DND-41 (cell line): Measurements from ENCODE around the gene LCN9.

Source experiments
- ATAC-seq: fragments of 200-7000 bp; cut with Tn5 transposase; 3 replicates; pipeline ENCODE4 v1.9.1; 2021; ENCODE audit warnings: low read depth; ENCODE audit not compliant: insufficient read depth
- DNase-seq: peaks from one replicate; pipeline ENCODE4 v3.0.0-alpha.2; 2020
- H2AFZ ChIP-seq: 2 replicates; pipeline ENCODE4 v1.6.0; 2012; ENCODE audit warnings: low read depth, low read length
- H3K27ac ChIP-seq: 2 replicates; pipeline ENCODE4 v1.5.1; 2012; ENCODE audit warnings: low read length, inconsistent platforms
- H3K27me3 ChIP-seq: fragments of 200-600 bp; sonication (generic); 2 replicates; pipeline ENCODE4 v1.6.0; 2012; ENCODE audit warnings: low read length, mild to moderate bottlenecking, inconsistent platforms; ENCODE audit not compliant: insufficient read depth, poor library complexity
- H3K36me3 ChIP-seq: 2 replicates; pipeline ENCODE4 v1.5.1; 2012; ENCODE audit warnings: low read length, inconsistent platforms; ENCODE audit not compliant: insufficient read depth
- H3K4me1 ChIP-seq: 2 replicates; pipeline ENCODE4 v1.5.1; 2012; ENCODE audit warnings: mild to moderate bottlenecking, low read length; ENCODE audit not compliant: insufficient read depth
- H3K4me2 ChIP-seq: 2 replicates; pipeline ENCODE4 v1.6.0; 2012; ENCODE audit warnings: mild to moderate bottlenecking, moderate library complexity, low read length, inconsistent platforms; ENCODE audit not compliant: insufficient read depth
- H3K4me3 ChIP-seq, 2 experiments: fragments of 200-600 bp in 1 of 2; shearing (Covaris generic) in 1 of 2; 2 replicates each; pipeline ENCODE4 v1.5.1; 2012 to 2016; ENCODE audit warnings: inconsistent platforms in 2 of 2, low read length in 2 of 2, mild to moderate bottlenecking in 2 of 2, low read depth in 1 of 2, moderate library complexity in 1 of 2
- H3K79me2 ChIP-seq: 2 replicates; pipeline ENCODE4 v1.6.0; 2012; ENCODE audit warnings: low read length, inconsistent platforms; ENCODE audit not compliant: insufficient read depth
- H3K9ac ChIP-seq: 2 replicates; pipeline ENCODE4 v1.6.0; 2012; ENCODE audit warnings: low read depth, mild to moderate bottlenecking, inconsistent platforms, low read length, moderate library complexity
- H3K9me3 ChIP-seq: 2 replicates; pipeline ENCODE4 v1.5.1; 2012; ENCODE audit warnings: low read length, moderate library complexity, mild to moderate bottlenecking, inconsistent platforms; ENCODE audit not compliant: insufficient read depth, severe bottlenecking
- H4K20me1 ChIP-seq: 2 replicates; pipeline ENCODE4 v1.6.0; 2012; ENCODE audit warnings: low read length; ENCODE audit not compliant: insufficient read depth
- CTCF ChIP-seq: IDR thresholded peaks from 2 replicates; pipeline ENCODE4 v1.5.1; 2012; ENCODE audit warnings: borderline replicate concordance, low read length, moderate library complexity, mild to moderate bottlenecking; ENCODE audit not compliant: poor library complexity, severe bottlenecking; ENCODE audit errors: extremely low read depth
- EZH2 ChIP-seq: IDR thresholded peaks from 3 replicates; pipeline ENCODE4 v1.6.1; 2012; ENCODE audit warnings: borderline replicate concordance, low read depth, mild to moderate bottlenecking, moderate library complexity, low read length, inconsistent platforms; ENCODE audit not compliant: severe bottlenecking

The LCN9 gene

DNA sequence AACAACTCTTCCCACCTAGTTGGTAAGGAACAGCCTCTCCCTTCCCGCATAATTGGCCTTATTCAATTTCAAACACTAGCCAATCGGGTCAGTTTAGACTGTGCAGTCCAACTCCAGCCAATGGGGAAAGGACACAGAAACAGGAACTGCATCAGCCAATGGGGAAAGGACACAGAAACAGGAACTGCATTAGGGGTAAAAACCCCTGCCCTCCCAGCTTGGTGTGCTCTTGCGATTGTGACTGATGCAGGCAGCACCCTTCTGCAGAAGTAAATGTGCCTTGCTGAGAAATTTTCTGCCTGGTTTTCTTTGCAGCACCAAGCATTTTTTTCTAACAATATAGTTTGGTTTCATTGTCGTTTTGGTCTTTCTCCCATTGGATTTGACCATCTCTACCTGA, 15.2 kb upstream of the LCN9 start:
- H2AFZ ChIP-seq, result no peak overlapping the region
- no peaks in the 10 kb centered on the region for H3K36me3 ChIP-seq
- no peak overlapping the region for H3K27ac ChIP-seq
- no peak for TF ChIP-seq EZH2
- TF ChIP-seq CTCF, result no peak
- H3K79me2 ChIP-seq, result no peaks in the 10 kb centered on the region
- H3K4me3 ChIP-seq, result no peak overlapping the region
- peaks cover 26% of the 10 kb centered on the region for H3K9me3 ChIP-seq
- ATAC-seq (no peak), DNase-seq (no peak)
- H3K4me2 ChIP-seq, result no peak overlapping the region
- H4K20me1 ChIP-seq, result no peaks in the 10 kb centered on the region
- no peaks in the 10 kb centered on the region for H3K4me1 ChIP-seq
- no peaks in the 10 kb centered on the region for H3K27me3 ChIP-seq
- H3K9ac ChIP-seq, result no peak overlapping the region

DNA sequence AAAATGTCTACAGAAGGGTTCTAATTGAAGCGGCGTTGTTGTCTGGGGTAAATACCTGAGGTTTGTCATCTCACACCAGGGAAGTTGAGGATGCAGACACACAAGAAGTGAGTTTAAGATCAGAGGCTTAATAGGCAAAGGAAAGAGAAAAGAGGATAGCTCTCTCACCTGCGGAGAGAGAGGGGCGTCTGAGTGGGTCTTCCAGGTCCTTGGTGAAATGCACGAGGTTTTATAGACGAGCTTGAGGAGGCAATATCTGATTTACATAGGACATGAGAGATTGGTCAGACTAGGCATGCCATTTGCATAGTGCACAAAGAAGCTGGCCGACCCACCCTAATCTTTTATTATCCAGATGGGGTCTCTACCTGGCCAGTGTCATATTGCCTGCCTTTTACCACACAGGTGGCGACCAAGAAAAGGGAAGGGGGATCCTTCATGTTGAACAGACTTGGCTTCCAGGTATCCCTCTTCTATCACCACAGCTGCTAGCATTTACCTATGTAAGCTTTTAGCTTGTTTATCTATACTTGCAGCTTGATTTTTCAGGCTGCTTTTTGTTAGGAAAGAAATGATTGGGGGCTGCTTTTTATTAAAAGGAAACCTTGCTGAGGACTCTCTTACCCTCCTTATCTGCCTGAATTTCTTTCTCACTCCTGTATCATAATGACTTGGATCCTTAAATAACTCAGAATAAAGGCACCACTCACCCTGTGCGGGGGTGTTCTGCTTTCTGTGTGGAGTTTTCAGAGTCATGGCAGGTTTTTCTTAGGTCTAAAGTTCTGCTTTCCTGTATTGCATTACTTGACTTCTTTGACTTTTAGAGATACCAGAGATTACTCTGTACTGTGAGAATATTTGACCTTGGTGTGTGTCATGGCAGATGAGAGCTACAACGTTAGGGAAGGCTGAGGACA, 14.4 kb upstream of the LCN9 start:
- TF ChIP-seq CTCF, result no peak

DNA sequence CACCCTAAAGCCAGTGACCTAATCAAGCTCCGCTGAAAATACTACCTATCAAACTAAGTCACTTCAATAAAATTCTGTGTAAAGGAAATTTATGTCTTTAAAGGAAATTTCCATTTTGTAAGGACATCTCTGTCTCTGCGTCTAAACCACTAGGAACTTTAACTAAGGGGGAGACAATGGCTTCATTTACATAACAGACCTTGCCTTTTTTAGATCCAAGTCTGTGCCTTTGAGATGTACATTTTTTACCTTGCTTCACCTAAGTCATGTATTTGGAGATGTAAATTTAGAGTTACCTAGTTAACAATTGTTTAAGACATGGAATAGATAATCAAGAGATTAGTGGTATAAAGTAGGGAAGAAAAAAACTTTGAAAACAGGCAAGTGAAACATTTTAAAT, 13.6 kb upstream of the LCN9 start:
- Histone ChIP-seq H3K4me3 (no peak overlapping the region), H3K4me1 (no peaks in the 10 kb centered on the region), H3K27me3 (no peaks in the 10 kb centered on the region), H3K9ac (no peak overlapping the region), H3K36me3 (no peaks in the 10 kb centered on the region), H2AFZ (no peak overlapping the region), H3K79me2 (no peaks in the 10 kb centered on the region), H3K9me3 (peaks cover 28% of the 10 kb centered on the region), H3K4me2 (no peak overlapping the region), H3K27ac (no peak overlapping the region), H4K20me1 (no peaks in the 10 kb centered on the region)
- DNase-seq, result no peak
- TF ChIP-seq CTCF, result no peak
- no peak for TF ChIP-seq EZH2
- no peak for ATAC-seq

More for the DNA sequence above, 14.4 kb upstream of the LCN9 start:
- H3K9me3 ChIP-seq, result peaks cover 28% of the 10 kb centered on the region
- no peaks in the 10 kb centered on the region for H3K4me1 ChIP-seq
- no peaks in the 10 kb centered on the region for H4K20me1 ChIP-seq
- H3K9ac ChIP-seq, result no peak overlapping the region
- H3K27ac ChIP-seq, result no peak overlapping the region
- no peaks in the 10 kb centered on the region for H3K27me3 ChIP-seq
- no peaks in the 10 kb centered on the region for H3K36me3 ChIP-seq
- ATAC-seq (no peak), DNase-seq (no peak)
- H2AFZ ChIP-seq, result no peak overlapping the region
- no peak overlapping the region for H3K4me2 ChIP-seq
- no peak overlapping the region for H3K4me3 ChIP-seq
- no peaks in the 10 kb centered on the region for H3K79me2 ChIP-seq
